ENCODE data around the gene IFT88. TPM values are rescaled to one million over a fixed set of nuclear protein-coding genes. Genes with fewer than 3 reads are reported as not detected.

IFT88 gene
- total and polyA plus RNA-seq, 2 of the 4 experiments (the other 2 are of a cell fraction): 5.5 to 8.6 TPM

GRCh38 chr13:20699715-20700114 is 132.8 kb downstream of the IFT88 start:
- no peak overlapping the region for H4K8ac ChIP-seq (ENCODE audit: low read depth in 2 of 2, low read length in 2 of 2)
- no peak overlapping the region for H2BK5ac ChIP-seq (ENCODE audit: low read depth, low read length, poor library complexity, severe bottlenecking)
- H4K20me1 ChIP-seq (ENCODE audit: insufficient read depth, low read length): no peaks in the 10 kb centered on the region
- H3K9me1 ChIP-seq (ENCODE audit: insufficient read depth, low read length): peaks cover 7% of the 10 kb centered on the region; the same call in 1 of the 2 replicates
- H3K56ac ChIP-seq (ENCODE audit: extremely low read depth, insufficient read depth, low read length): no peak overlapping the region
- no peak overlapping the region for H3K4me2 ChIP-seq (ENCODE audit: low read depth, low read length)
- no TSS peak for BruUV-seq (replicated peaks)
- no peak overlapping the region for H2BK15ac ChIP-seq (ENCODE audit: low read depth, low read length)
- CTCF ChIA-PET: no interaction called here
- H3K4me3 ChIP-seq (ENCODE audit: insufficient read depth, low read depth, low read length): no peak overlapping the region
- no peaks in the 10 kb centered on the region for H3K9me3 ChIP-seq (ENCODE audit: control insufficient read depth, insufficient read depth, low read length)
- no peak overlapping the region for H2AK9ac ChIP-seq (replicated peaks; ENCODE audit: low read depth, low read length, poor library complexity)
- POLR2A ChIA-PET (ENCODE audit: unreplicated experiment): no interaction called here
- peaks cover 4% of the 10 kb centered on the region; the same call in 1 of the 2 replicates for H3K4me1 ChIP-seq (ENCODE audit: control insufficient read depth, insufficient read depth, low read length)
- H3K18ac ChIP-seq (ENCODE audit: low read depth, low read length): no peak overlapping the region
- H3K79me1 ChIP-seq (ENCODE audit: low read depth in 1 of 2, low read length in 2 of 2): 0 out of 4 replicates have a peak, but pooled peaks cover 0 to 5% of the 10 kb centered on the region in 2 experiments
- 0 out of 2 replicates have a peak, but pooled peaks cover 2% of the 10 kb centered on the region for H3K27me3 ChIP-seq (ENCODE audit: control insufficient read depth, insufficient read depth, low read length)
- no peak overlapping the region for H3K4ac ChIP-seq (ENCODE audit: low read depth, low read length)
- in situ Hi-C loops (cut with MboI; ENCODE audit: low sequenced_read_pairs): loop anchor here (10.0 to 25.0 kb wide), 2 partner anchors 195 to 512 kb away; partner anchors contain the start of gene GJB2
- H3K36me3 ChIP-seq (ENCODE audit: control insufficient read depth, insufficient read depth, low read length): no peaks in the 10 kb centered on the region
- H3K14ac ChIP-seq (replicated peaks; ENCODE audit: low read depth, low read length): no peak overlapping the region
- no peak for TF ChIP-seq USF2 (IDR thresholded peaks at IDR 0.05; ENCODE audit: low read depth, low read length)
- no peak for TF ChIP-seq SMC3 (IDR thresholded peaks at IDR 0.05; ENCODE audit: low read depth, low read length)
- TF ChIP-seq RAD21 (IDR thresholded peaks at IDR 0.05; ENCODE audit: low read length): no peak
- TF ChIP-seq FOS (IDR thresholded peaks at IDR 0.05; ENCODE audit: low read depth, low read length): no peak
- WGBS, 2 experiments (ENCODE audit: extremely low coverage in 2 of 2, insufficient read length in 1 of 2): 83% methylated on average over 6 of the region's 9 CpGs; no CpG with 5 or more reads in 1 of the 2 experiments
- intact Hi-C loops (cut with micrococcal nuclease): loop anchor here (5.0 kb wide), 2 partner anchors 87 to 517 kb away; no protein-coding TSS in a partner anchor
- no peak overlapping the region for H2BK120ac ChIP-seq (ENCODE audit: low read depth, low read length)
- H3K9ac ChIP-seq (ENCODE audit: low read depth, low read length): no peak overlapping the region
- dilution Hi-C loops (cut with HindIII; ENCODE audit: low sequenced_read_pairs, unreplicated experiment): no loop called here
- ATAC-seq (ENCODE audit: low read depth): no peak
- no peak overlapping the region for H3K23ac ChIP-seq (ENCODE audit: low read depth, low read length)
- no peak overlapping the region for H4K91ac ChIP-seq (ENCODE audit: insufficient read depth, low read depth, low read length)
- H2AFZ ChIP-seq (replicated peaks; ENCODE audit: low read length, poor library complexity): no peak overlapping the region
- no peak overlapping the region for H2AK5ac ChIP-seq (ENCODE audit: low read depth, low read length)
- no peak overlapping the region for H3K27ac ChIP-seq (ENCODE audit: insufficient read depth, low read length)
- H4K5ac ChIP-seq (ENCODE audit: low read depth, low read length): no peak overlapping the region
- no peak overlapping the region for H2BK20ac ChIP-seq (ENCODE audit: low read depth, low read length)
- DNase-seq: no peak

Measured in IMR-90 (cell line).